ENCODE results near the gene HELQ. TPM values are rescaled to one million over a fixed set of nuclear protein-coding genes. Genes with fewer than 3 reads are reported as not detected.
"Not testable (repeated sequence)": the region's sequence is repeated elsewhere in the genome, so short reads cannot be mapped to it uniquely, and the experiment has no call there.

The HELQ gene
- total RNA-seq, 6 donors from 2014 or later, result 8.9 to 26.2 (median 14.6) TPM

GRCh38 chr4:83498187-83498586 is 42.6 kb upstream of the HELQ start:
- H3K9me3 ChIP-seq, result no peaks in the 10 kb centered on the region
- H3K4me3 ChIP-seq, result no peak overlapping the region
- no peaks in the 10 kb centered on the region for H3K4me1 ChIP-seq
- 88 to 95% methylated on average over 1 of the region's 1 CpG for WGBS, 2 donors
- DNase-seq (no peak), ATAC-seq (ENCODE audit: low FRiP score in 2 of 2) (no peak)
- no peaks in the 10 kb centered on the region for H3K27me3 ChIP-seq
- TF ChIP-seq POLR2A (IDR thresholded peaks at IDR 0.05) (no peak), CTCF (IDR thresholded peaks at IDR 0.05) (no peak), EP300 (IDR thresholded peaks at IDR 0.05) (no peak), POLR2AphosphoS5 (IDR thresholded peaks at IDR 0.05) (no peak)
- H3K36me3 ChIP-seq, result no peaks in the 10 kb centered on the region
- no peak overlapping the region for H3K27ac ChIP-seq

- H3K4me3 ChIP-seq; H3K27me3 ChIP-seq; H3K27ac ChIP-seq; DNase-seq; H3K9me3 ChIP-seq; ATAC-seq (ENCODE audit: low FRiP score in 2 of 2); H3K4me1 ChIP-seq; H3K36me3 ChIP-seq: not testable (repeated sequence)
- WGBS, 2 donors, result 77 to 84% methylated on average over 8 of the region's 8 CpGs
Observed at GRCh38 chr4:83496085-83496917, 40.7 kb upstream of the HELQ start.

- WGBS, 2 donors, result 0% methylated on average over 1 of the region's 1 CpG
- no peaks in the 10 kb centered on the region for H3K27me3 ChIP-seq
- H3K36me3 ChIP-seq, result no peaks in the 10 kb centered on the region
- H3K27ac ChIP-seq, result no peak overlapping the region
- H3K4me3 ChIP-seq, result no peak overlapping the region
- no peak for TF ChIP-seq POLR2AphosphoS5 (IDR thresholded peaks at IDR 0.05)
- TF ChIP-seq CTCF (IDR thresholded peaks at IDR 0.05), result peak; percentile 16 to 53 (median 44)
- DNase-seq (no peak), ATAC-seq (ENCODE audit: low FRiP score in 2 of 2) (no peak)
- no peaks in the 10 kb centered on the region for H3K9me3 ChIP-seq
- H3K4me1 ChIP-seq, result no peaks in the 10 kb centered on the region
Observed at GRCh38 chr4:83490876-83491450, 35.3 kb upstream of the HELQ start.

- H3K27ac ChIP-seq, result no peak overlapping the region
- DNase-seq (no peak), ATAC-seq (ENCODE audit: low FRiP score in 2 of 2) (no peak)
- no peak overlapping the region for H3K4me3 ChIP-seq
- H3K27me3 ChIP-seq, result no peaks in the 10 kb centered on the region
- TF ChIP-seq EP300 (IDR thresholded peaks at IDR 0.05), result no peak
- peaks cover 5 to 6% (median 5%) of the 10 kb centered on the region in 4 donors for H3K4me1 ChIP-seq
- WGBS, 2 donors, result 39 to 52% methylated on average over 1 of the region's 1 CpG
- H3K36me3 ChIP-seq, result no peaks in the 10 kb centered on the region
- peaks cover 0 to 3% (median 0%) of the 10 kb centered on the region in 4 donors for H3K9me3 ChIP-seq
Observed at GRCh38 chr4:83489711-83490326, 34.2 kb upstream of the HELQ start.

GRCh38 chr4:83486457-83487129 is 31.0 kb upstream of the HELQ start:
- Histone ChIP-seq H3K4me3 (no peak overlapping the region), H3K27me3 (no peaks in the 10 kb centered on the region), H3K4me1 (peaks cover 9 to 12% (median 12%) of the 10 kb centered on the region in 4 donors), H3K9me3 (peaks cover 0 to 4% (median 0%) of the 10 kb centered on the region in 4 donors), H3K36me3 (no peaks in the 10 kb centered on the region), H3K27ac (no peak overlapping the region)
- no peak for TF ChIP-seq CTCF (IDR thresholded peaks at IDR 0.05)
- no peak for TF ChIP-seq EP300 (IDR thresholded peaks at IDR 0.05)
- TF ChIP-seq POLR2AphosphoS5 (IDR thresholded peaks at IDR 0.05), result no peak
- no peak for TF ChIP-seq POLR2A (IDR thresholded peaks at IDR 0.05)
- DNase-seq (no peak), ATAC-seq (ENCODE audit: low FRiP score in 2 of 2) (no peak)
- 77 to 86% methylated on average over 3 of the region's 3 CpGs for WGBS, 2 donors
